Keratinocyte (primary cell): Measurements from ENCODE around the gene TRPM2. TPM values are rescaled to one million over a fixed set of nuclear protein-coding genes. Genes with fewer than 3 reads are reported as not detected.

Experiments used
- DNase-seq: peaks from one replicate; pipeline ENCODE4 v3.0.0-alpha.2; 2011; ENCODE audit warnings: low read depth, missing footprints, low spot score
- FAIRE-seq: peaks from 2 replicates; lab custom pipeline; 2011; peaks lifted over from hg19 to GRCh38; lab: Jason Lieb, UNC
- H2AFZ ChIP-seq: 2 replicates; pipeline ENCODE4 v1.6.0; 2012; ENCODE audit warnings: low read length, control low read depth, inconsistent platforms; ENCODE audit not compliant: control insufficient read depth
- H3K27ac ChIP-seq: 2 replicates; pipeline ENCODE4 v1.5.1; 2011; ENCODE audit warnings: low read length; ENCODE audit not compliant: control insufficient read depth, insufficient read depth
- H3K27me3 ChIP-seq: 3 replicates; pipeline ENCODE4 v1.6.0; 2011; ENCODE audit warnings: low read length; ENCODE audit not compliant: control insufficient read depth, insufficient read depth; ENCODE audit errors: extremely low read depth
- H3K36me3 ChIP-seq, 2 experiments: 2 replicates in 1 of 2; 3 replicates in 1 of 2; pipeline ENCODE4 v1.5.1; 2011; ENCODE audit warnings: low read length in 2 of 2, mild to moderate bottlenecking in 1 of 2; ENCODE audit not compliant: control insufficient read depth in 2 of 2, insufficient read depth in 2 of 2; ENCODE audit errors: extremely low read depth in 1 of 2
- H3K4me1 ChIP-seq: 3 replicates; pipeline ENCODE4 v1.5.1; 2011; ENCODE audit warnings: low read length; ENCODE audit not compliant: control insufficient read depth, insufficient read depth; ENCODE audit errors: extremely low read depth
- H3K4me2 ChIP-seq: 3 replicates; pipeline ENCODE4 v1.6.0; 2011; ENCODE audit warnings: low read depth, low read length; ENCODE audit not compliant: control insufficient read depth, insufficient read depth; ENCODE audit errors: extremely low read depth
- H3K4me3 ChIP-seq, 3 experiments: fragments of 200-600 bp in 1 of 3; sonication (generic) in 1 of 3; 2 replicates in 2 of 3; 3 replicates in 1 of 3; pipeline ENCODE4 v1.5.1; 2011 to 2016; ENCODE audit warnings: low read length in 3 of 3, mild to moderate bottlenecking in 3 of 3, control low read depth in 2 of 3, inconsistent platforms in 1 of 3, low read depth in 1 of 3, mixed read lengths in 1 of 3, mixed run types in 1 of 3, moderate library complexity in 1 of 3; ENCODE audit not compliant: control insufficient read depth in 2 of 3, insufficient read depth in 2 of 3; ENCODE audit errors: extremely low read depth in 1 of 3
- H3K79me2 ChIP-seq: 2 replicates; pipeline ENCODE4 v1.6.0; 2012; ENCODE audit warnings: low read length; ENCODE audit not compliant: control insufficient read depth, insufficient read depth
- H3K9ac ChIP-seq: 3 replicates; pipeline ENCODE4 v1.6.0; 2011; ENCODE audit warnings: low read length; ENCODE audit not compliant: control insufficient read depth, insufficient read depth; ENCODE audit errors: extremely low read depth
- H3K9me1 ChIP-seq: 3 replicates; pipeline ENCODE4 v1.6.0; 2011; ENCODE audit warnings: low read length; ENCODE audit not compliant: control insufficient read depth, insufficient read depth; ENCODE audit errors: extremely low read depth
- H3K9me3 ChIP-seq: 2 replicates; pipeline ENCODE4 v1.5.1; 2012; ENCODE audit warnings: low read depth, low read length; ENCODE audit not compliant: control insufficient read depth
- H4K20me1 ChIP-seq: 3 replicates; pipeline ENCODE4 v1.6.0; 2011; ENCODE audit warnings: low read length; ENCODE audit not compliant: control insufficient read depth, insufficient read depth; ENCODE audit errors: extremely low read depth
- EZH2 ChIP-seq: IDR thresholded peaks from one replicate; pipeline ENCODE4 v1.6.1; 2012; ENCODE audit warnings: inconsistent platforms, mild to moderate bottlenecking, low read length, moderate library complexity
- dilution Hi-C: fragments of 300-500 bp; cut with MboI; formaldehyde crosslinking; loops from one replicate; pipeline ENCODE4 v1.7.0; 2020; ENCODE audit warnings: low sequenced_read_pairs; ENCODE audit not compliant: extremely low pct_ligation_motif_present
- polyA plus RNA-seq, 5 experiments: library from polyadenylated mRNA; depleted of rRNA in 3 of 5; stranded (reverse) in 3 of 5; stranded (forward) in 1 of 5; unstranded in 1 of 5; fragments of >200 nt; gene quantifications; 1 replicate in 1 of 5; 2 replicates in 3 of 5; 3 replicates in 1 of 5; pipeline versions ENCODE4 v1.2.1 to v1.2.3, GENCODE V29; 2011 to 2012; ENCODE audit warnings: missing spikeins in 2 of 5, low read depth in 1 of 5, low replicate concordance in 1 of 5
- TF ChIP-seq, protein P1 (sequence below), 3 experiments: IDR thresholded peaks in 1 of 3; conservative IDR thresholded peaks in 1 of 3; optimal IDR thresholded peaks in 1 of 3; 2 replicates in 2 of 3; 3 replicates in 1 of 3; pipeline versions ENCODE3 to v1.5.1; 2011; ENCODE audit warnings: low read length in 3 of 3, mild to moderate bottlenecking in 3 of 3, moderate library complexity in 2 of 3, control low read depth in 1 of 3, inconsistent platforms in 1 of 3; ENCODE audit not compliant: insufficient read depth in 2 of 3; ENCODE audit errors: extremely low read depth in 1 of 3

The TRPM2 gene
- polyA plus RNA-seq, 1 donor (not counting 4 experiments of a cell fraction or from before 2014, with no cell fraction given) = 0.31 TPM

DNA sequence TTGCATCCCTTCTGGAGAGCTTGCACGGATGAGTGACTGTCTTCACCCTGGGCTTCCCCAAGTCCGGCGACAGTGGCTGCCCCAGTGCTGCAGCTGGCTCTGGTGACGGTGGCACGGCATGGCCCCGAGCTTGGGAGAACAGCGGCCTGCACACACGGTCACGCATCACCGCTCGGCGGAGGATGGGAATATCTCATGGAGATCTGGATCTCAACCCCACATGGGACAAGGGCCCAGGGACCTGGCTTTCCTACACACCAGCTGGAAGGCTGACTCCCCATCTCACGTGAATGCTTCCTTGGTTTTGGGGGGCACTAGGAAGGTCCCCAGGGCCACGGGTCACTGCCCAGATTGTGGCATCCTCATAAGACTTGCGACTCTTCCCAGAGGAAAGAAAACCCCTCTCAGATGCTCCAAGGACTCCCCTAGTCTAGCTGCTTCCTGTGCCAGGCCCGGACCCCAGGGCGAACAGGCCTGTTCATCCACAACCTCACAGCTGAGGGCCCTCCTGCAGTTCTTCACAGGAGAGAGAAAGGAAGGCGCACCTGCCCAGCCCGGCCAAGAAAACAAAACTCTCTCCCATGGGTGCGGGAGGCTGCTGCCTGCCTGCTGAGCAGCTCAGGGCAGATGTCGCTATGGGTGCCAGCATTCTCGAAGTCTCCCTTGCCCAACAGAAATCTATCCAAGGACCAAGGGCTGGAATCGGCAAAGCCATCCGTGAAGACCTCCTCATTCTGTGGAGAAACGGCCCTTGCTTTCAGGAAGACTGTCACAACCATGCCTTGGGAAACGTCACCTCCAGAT lies 24.1 kb upstream of the TRPM2 start:
- H4K20me1 ChIP-seq = no peaks in the 10 kb centered on the region
- no peak for TF ChIP-seq EZH2
- H3K9ac ChIP-seq = no peak overlapping the region
- no peaks in the 10 kb centered on the region for H3K9me3 ChIP-seq
- no peaks in the 10 kb centered on the region for H3K27me3 ChIP-seq
- no peaks in the 10 kb centered on the region for H3K4me1 ChIP-seq
- dilution Hi-C loops = no loop called here
- no peaks in the 10 kb centered on the region for H3K9me1 ChIP-seq
- H3K27ac ChIP-seq = no peak overlapping the region
- H3K36me3 ChIP-seq = peaks cover 2 to 8% of the 10 kb centered on the region in 2 experiments
- H2AFZ ChIP-seq = no peak overlapping the region
- FAIRE-seq (no peak), DNase-seq (no peak)
- no peak overlapping the region for H3K4me2 ChIP-seq
- H3K4me3 ChIP-seq = no peak overlapping the region
- H3K79me2 ChIP-seq = no peaks in the 10 kb centered on the region

DNA sequence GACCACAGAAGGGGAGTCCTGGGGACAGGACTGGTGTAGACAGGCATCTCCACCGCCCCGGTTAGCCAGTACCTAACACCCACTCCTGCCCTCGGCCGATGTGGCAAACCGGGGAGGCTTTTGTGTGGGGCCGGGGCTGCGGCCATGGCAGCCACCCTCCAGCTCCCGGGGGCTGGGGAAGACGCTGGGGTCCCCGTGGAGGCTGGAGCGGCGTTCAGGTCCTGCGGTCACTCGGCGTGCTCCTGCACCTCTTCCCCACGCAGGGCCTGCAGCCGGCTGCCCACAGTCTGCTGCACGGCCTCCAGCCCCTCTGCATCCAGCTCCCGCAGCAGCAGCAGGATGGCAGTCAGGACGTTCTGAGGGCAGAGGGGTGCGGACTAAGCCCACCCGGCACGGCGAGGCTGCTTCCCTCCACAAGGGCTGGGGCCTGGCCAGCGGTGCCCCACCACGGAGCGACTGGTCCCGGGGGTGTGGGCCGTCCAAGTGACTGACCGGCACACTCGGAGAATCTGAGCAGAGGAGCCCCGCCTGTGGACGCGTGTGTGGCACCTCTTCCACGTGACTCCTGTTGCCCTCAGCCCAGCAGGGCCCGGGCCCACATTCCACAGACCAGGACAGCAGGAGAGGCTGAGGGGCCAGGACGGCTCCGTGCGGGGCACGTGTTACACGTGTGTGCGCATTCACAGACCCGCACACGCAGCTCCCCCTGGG lies 23.3 kb upstream of the TRPM2 start:
- H3K4me1 ChIP-seq = no peaks in the 10 kb centered on the region
- DNase-seq (no peak), FAIRE-seq (no peak)
- no peak overlapping the region for H3K27ac ChIP-seq
- no peaks in the 10 kb centered on the region for H3K9me3 ChIP-seq
- dilution Hi-C loops = no loop called here
- no peak overlapping the region for H3K9ac ChIP-seq
- H3K4me3 ChIP-seq = no peak overlapping the region
- H2AFZ ChIP-seq = no peak overlapping the region
- no peaks in the 10 kb centered on the region for H3K27me3 ChIP-seq
- TF ChIP-seq EZH2 = no peak
- TF ChIP-seq, protein P1, sequence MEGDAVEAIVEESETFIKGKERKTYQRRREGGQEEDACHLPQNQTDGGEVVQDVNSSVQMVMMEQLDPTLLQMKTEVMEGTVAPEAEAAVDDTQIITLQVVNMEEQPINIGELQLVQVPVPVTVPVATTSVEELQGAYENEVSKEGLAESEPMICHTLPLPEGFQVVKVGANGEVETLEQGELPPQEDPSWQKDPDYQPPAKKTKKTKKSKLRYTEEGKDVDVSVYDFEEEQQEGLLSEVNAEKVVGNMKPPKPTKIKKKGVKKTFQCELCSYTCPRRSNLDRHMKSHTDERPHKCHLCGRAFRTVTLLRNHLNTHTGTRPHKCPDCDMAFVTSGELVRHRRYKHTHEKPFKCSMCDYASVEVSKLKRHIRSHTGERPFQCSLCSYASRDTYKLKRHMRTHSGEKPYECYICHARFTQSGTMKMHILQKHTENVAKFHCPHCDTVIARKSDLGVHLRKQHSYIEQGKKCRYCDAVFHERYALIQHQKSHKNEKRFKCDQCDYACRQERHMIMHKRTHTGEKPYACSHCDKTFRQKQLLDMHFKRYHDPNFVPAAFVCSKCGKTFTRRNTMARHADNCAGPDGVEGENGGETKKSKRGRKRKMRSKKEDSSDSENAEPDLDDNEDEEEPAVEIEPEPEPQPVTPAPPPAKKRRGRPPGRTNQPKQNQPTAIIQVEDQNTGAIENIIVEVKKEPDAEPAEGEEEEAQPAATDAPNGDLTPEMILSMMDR (optimal IDR thresholded peaks at IDR 0.05 in 1 of 3, IDR thresholded peaks at IDR 0.05 in 1 of 3, conservative IDR thresholded peaks at IDR 0.05 in 1 of 3; ENCODE audit: extremely low read depth in 1 of 3, insufficient read depth in 2 of 3, low read length in 3 of 3) = no peak
- peaks cover 2 to 7% of the 10 kb centered on the region in 2 experiments for H3K36me3 ChIP-seq
- H3K4me2 ChIP-seq = no peak overlapping the region
- no peaks in the 10 kb centered on the region for H3K9me1 ChIP-seq
- no peaks in the 10 kb centered on the region for H3K79me2 ChIP-seq
- no peaks in the 10 kb centered on the region for H4K20me1 ChIP-seq
